Fibroblast of lung (primary cell): ENCODE results near the gene TESMIN.

ENCODE experiments used
- EZH2 ChIP-seq: IDR thresholded peaks from 2 replicates; pipeline ENCODE4 v1.5.1; 2012; ENCODE audit warnings: low read length, control low read depth, mild to moderate bottlenecking; ENCODE audit errors: missing control alignments
- TF ChIP-seq, protein P1 (sequence below), 2 donors: IDR thresholded peaks in 1 of 2; conservative IDR thresholded peaks in 1 of 2; 1 replicate in 1 of 2; 2 replicates in 1 of 2; pipeline ENCODE4 v1.5.1; 2011 to 2012; ENCODE audit warnings: low read length in 2 of 2, control low read depth in 1 of 2, inconsistent platforms in 1 of 2, low read depth in 1 of 2, mild to moderate bottlenecking in 1 of 2

DNA sequence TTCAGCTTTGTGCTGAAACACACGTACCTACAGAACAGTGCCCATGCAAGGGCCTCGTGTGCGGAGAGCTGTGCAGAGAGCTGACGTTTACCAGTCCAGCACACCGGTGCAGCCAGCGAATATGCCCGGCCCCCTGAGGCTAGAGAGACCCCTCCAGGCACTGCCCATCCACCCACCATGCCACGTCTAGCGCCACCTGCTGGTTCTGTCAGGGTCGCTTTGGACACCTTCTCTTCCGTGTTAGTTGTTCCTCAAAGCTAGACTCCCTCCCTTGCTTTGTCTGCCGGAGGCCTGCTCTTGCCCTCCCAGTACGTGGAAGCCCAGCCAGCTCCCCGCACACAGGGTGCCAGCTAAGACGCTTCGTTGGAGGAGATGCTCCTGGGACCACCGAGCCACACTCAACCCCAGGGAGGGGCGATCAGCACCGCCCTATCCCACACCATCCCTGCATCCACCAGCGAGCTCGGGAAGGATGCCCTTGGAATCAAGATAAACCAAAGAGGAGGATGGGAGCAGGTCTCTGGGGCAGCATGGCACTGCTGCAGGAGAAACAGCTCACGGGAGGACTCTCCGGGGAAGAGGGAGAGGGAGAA lies 47.0 kb upstream of the TESMIN start:
- TF ChIP-seq, protein P1, sequence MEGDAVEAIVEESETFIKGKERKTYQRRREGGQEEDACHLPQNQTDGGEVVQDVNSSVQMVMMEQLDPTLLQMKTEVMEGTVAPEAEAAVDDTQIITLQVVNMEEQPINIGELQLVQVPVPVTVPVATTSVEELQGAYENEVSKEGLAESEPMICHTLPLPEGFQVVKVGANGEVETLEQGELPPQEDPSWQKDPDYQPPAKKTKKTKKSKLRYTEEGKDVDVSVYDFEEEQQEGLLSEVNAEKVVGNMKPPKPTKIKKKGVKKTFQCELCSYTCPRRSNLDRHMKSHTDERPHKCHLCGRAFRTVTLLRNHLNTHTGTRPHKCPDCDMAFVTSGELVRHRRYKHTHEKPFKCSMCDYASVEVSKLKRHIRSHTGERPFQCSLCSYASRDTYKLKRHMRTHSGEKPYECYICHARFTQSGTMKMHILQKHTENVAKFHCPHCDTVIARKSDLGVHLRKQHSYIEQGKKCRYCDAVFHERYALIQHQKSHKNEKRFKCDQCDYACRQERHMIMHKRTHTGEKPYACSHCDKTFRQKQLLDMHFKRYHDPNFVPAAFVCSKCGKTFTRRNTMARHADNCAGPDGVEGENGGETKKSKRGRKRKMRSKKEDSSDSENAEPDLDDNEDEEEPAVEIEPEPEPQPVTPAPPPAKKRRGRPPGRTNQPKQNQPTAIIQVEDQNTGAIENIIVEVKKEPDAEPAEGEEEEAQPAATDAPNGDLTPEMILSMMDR (conservative IDR thresholded peaks at IDR 0.05 in 1 of 2, IDR thresholded peaks at IDR 0.05 in 1 of 2; ENCODE audit: low read depth in 1 of 2, low read length in 2 of 2) = peak; percentile 54 to 66
- TF ChIP-seq EZH2 = no peak
